PFSK-1 (cell line): Measurements from ENCODE around the gene PTPDC1.

Experiments used
- FOXP2 ChIP-seq: optimal IDR thresholded peaks from 2 replicates; pipeline ENCODE3; 2011; ENCODE audit warnings: borderline replicate concordance, control low read depth, inconsistent platforms; ENCODE audit not compliant: insufficient read depth; ENCODE audit errors: extremely low read length, extremely low read depth
- POLR2AphosphoS5 ChIP-seq: IDR thresholded peaks from 2 replicates; pipeline ENCODE4 v1.6.1; 2012; ENCODE audit warnings: low read depth, mild to moderate bottlenecking, control low read depth, low read length, moderate library complexity
- REST ChIP-seq, 2 experiments: IDR thresholded peaks; 2 replicates each; pipeline versions ENCODE4 v1.6.1 to v1.8.0; 2011 to 2012; ENCODE audit warnings: low read depth in 2 of 2, low read length in 2 of 2, control low read depth in 1 of 2, inconsistent platforms in 1 of 2, mild to moderate bottlenecking in 1 of 2, moderate library complexity in 1 of 2; ENCODE audit not compliant: insufficient read depth in 1 of 2
- SIN3A ChIP-seq: IDR thresholded peaks from 2 replicates; pipeline ENCODE4 v1.6.1; 2012; ENCODE audit warnings: mild to moderate bottlenecking, low read length, moderate library complexity, borderline replicate concordance; ENCODE audit not compliant: insufficient read depth
- TAF1 ChIP-seq: IDR thresholded peaks from 2 replicates; pipeline ENCODE4 v1.6.1; 2012; ENCODE audit warnings: low read length, control low read depth, borderline replicate concordance; ENCODE audit not compliant: insufficient read depth

- TF ChIP-seq TAF1 = no peak
- TF ChIP-seq REST (IDR thresholded peaks at IDR 0.05; ENCODE audit: insufficient read depth in 1 of 2, low read depth in 2 of 2, low read length in 2 of 2) = no peak
- no peak for TF ChIP-seq POLR2AphosphoS5
- TF ChIP-seq SIN3A = no peak
- TF ChIP-seq FOXP2 = no peak
These were observed 64.2 kb downstream of the PTPDC1 start for GRCh38 chr9:94148419-94148818.
